ENCODE results near the gene TOP2A.

DNA sequence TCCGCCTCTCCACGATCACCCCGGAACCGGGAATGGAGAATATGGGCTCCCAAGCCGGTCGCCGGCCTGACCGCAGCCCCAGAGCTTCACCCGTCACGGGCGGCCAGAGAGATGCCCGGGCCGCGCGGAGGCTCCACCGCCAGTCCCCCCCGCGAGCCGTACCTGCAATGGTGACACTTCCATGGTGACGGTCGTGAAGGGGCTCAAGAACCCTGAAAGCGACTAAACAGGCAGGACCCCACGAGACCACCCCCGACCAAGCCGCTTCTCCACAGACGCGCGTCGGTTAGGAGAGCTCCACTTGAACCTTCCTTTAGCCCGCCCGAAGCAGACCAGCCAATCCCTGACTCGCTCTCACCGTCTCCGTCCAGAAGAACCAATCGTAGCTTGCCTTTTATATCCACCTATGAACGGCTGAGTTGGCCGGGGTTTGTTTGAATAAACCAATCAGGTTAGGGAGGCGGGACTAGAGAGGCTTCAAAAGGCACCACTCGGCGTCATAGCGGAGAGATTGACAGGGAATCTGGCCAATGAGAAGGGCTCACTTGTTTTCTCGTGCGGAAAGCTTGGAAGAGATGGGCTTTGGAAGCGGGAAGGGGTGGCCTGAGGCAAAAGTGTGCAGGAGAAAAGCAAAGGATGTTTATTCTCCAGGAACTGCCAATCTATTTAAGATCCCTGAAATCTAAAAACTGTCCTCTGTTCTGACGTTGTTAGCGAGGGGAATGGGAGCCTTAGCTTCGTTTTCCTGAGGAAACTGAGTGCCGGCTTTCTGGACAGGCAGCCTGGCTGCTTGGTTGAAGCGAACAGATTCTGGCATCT, at the start of gene TOP2A:
- TF ChIP-seq POLR2A (IDR thresholded peaks at IDR 0.05) (no peak), EP300 (IDR thresholded peaks at IDR 0.05) (no peak)
- TF ChIP-seq, protein P1, sequence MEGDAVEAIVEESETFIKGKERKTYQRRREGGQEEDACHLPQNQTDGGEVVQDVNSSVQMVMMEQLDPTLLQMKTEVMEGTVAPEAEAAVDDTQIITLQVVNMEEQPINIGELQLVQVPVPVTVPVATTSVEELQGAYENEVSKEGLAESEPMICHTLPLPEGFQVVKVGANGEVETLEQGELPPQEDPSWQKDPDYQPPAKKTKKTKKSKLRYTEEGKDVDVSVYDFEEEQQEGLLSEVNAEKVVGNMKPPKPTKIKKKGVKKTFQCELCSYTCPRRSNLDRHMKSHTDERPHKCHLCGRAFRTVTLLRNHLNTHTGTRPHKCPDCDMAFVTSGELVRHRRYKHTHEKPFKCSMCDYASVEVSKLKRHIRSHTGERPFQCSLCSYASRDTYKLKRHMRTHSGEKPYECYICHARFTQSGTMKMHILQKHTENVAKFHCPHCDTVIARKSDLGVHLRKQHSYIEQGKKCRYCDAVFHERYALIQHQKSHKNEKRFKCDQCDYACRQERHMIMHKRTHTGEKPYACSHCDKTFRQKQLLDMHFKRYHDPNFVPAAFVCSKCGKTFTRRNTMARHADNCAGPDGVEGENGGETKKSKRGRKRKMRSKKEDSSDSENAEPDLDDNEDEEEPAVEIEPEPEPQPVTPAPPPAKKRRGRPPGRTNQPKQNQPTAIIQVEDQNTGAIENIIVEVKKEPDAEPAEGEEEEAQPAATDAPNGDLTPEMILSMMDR (IDR thresholded peaks at IDR 0.05) = no peak
